Measurements from ENCODE around the gene MYH7. TPM values are rescaled to one million over a fixed set of nuclear protein-coding genes. Genes with fewer than 3 reads are reported as not detected.

MYH7 gene
- polyA plus RNA-seq, 2 of the 4 experiments (the other 2 are of a cell fraction): not detected

- DNase-seq (ENCODE audit: low read depth in 1 of 2, low spot score in 1 of 2): no peak
- Histone ChIP-seq H3K4me2 (no peak overlapping the region), H3K9me3 (no peaks in the 10 kb centered on the region), H3K4me1 (no peaks in the 10 kb centered on the region), H3K27ac (no peak overlapping the region), H3K4me3 (no peak overlapping the region)
- ChIA-PET CTCF (interaction anchor here (1.8 to 2.1 kb wide), 2 partner anchors 18 to 29 kb away, joined by 5 to 6 read pairs; no protein-coding TSS in a partner anchor), POLR2A (no interaction called here)
- FAIRE-seq: no peak
- ATAC-seq: no peak
- no peak for TF ChIP-seq EHMT2 (IDR thresholded peaks at IDR 0.05; ENCODE audit: low read depth)
- 45% methylated on average over 6 of the region's 6 CpGs for WGBS (ENCODE audit: missing lambda C conversion rate)
Observed at GRCh38 chr14:23439107-23439835, 3.8 kb upstream of the MYH7 start.

GRCh38 chr14:23438101-23438971, 2.9 kb upstream of the MYH7 start:
- no peak overlapping the region for H3K4me2 ChIP-seq
- no peak for DNase-seq (ENCODE audit: low read depth in 1 of 2, low spot score in 1 of 2)
- CTCF ChIA-PET: interaction anchor here (1.8 to 3.6 kb wide), 4 partner anchors 18 to 59 kb away, joined by 5 to 21 read pairs (median 6); no protein-coding TSS in a partner anchor
- no peaks in the 10 kb centered on the region for H3K9me3 ChIP-seq
- FAIRE-seq: no peak
- no peak overlapping the region for H3K27ac ChIP-seq
- H3K4me3 ChIP-seq: no peak overlapping the region
- 58% methylated on average over 15 of the region's 15 CpGs for WGBS (ENCODE audit: missing lambda C conversion rate)
- no peaks in the 10 kb centered on the region for H3K4me1 ChIP-seq
- no peak for TF ChIP-seq CTCF (IDR thresholded peaks at IDR 0.05)
- no peak for TF ChIP-seq HES2 (IDR thresholded peaks at IDR 0.05)
- no peak for TF ChIP-seq ZSCAN20 (CRISPR knock-in tag; IDR thresholded peaks at IDR 0.05)
- TF ChIP-seq ESRRA (IDR thresholded peaks at IDR 0.05; ENCODE audit: borderline replicate concordance, low read length): no peak
- no peak for ATAC-seq
- POLR2A ChIA-PET: no interaction called here

- Histone ChIP-seq H3K27ac (no peak overlapping the region), H3K4me1 (no peaks in the 10 kb centered on the region), H3K4me3 (no peak overlapping the region), H3K9me3 (no peaks in the 10 kb centered on the region), H3K4me2 (no peak overlapping the region)
- no peak for FAIRE-seq
- DNase-seq (ENCODE audit: low read depth in 1 of 2, low spot score in 1 of 2): no peak
- WGBS (ENCODE audit: missing lambda C conversion rate): 54% methylated on average over 7 of the region's 8 CpGs
- POLR2A ChIA-PET: no interaction called here
- no peak for TF ChIP-seq REST (IDR thresholded peaks at IDR 0.05)
- TF ChIP-seq ATOH8 (CRISPR knock-in tag; IDR thresholded peaks at IDR 0.05; ENCODE audit: low read depth): no peak
- no peak for TF ChIP-seq HOXB13 (CRISPR knock-in tag; IDR thresholded peaks at IDR 0.05; ENCODE audit: low read depth)
- no peak for TF ChIP-seq SMC3 (IDR thresholded peaks at IDR 0.05)
- no peak for TF ChIP-seq PBX3 (IDR thresholded peaks at IDR 0.05)
- no peak for TF ChIP-seq EP300 (IDR thresholded peaks at IDR 0.05)
- CTCF ChIA-PET: interaction anchor here (0.9 to 3.6 kb wide), 7 partner anchors 17 to 136 kb away, joined by 3 to 21 read pairs (median 5); no protein-coding TSS in a partner anchor
- ATAC-seq: no peak
Observed at GRCh38 chr14:23437133-23438100, 2.0 kb upstream of the MYH7 start.

Data from A549 (cell line).